Islet of Langerhans (tissue), 1 donor: ENCODE data around the gene UST.
"Not testable (repeated sequence)": the region's sequence is repeated elsewhere in the genome, so short reads cannot be mapped to it uniquely, and the experiment has no call there.

Source experiments
- FAIRE-seq: peaks from one replicate; lab custom pipeline; 2011; peaks lifted over from hg19 to GRCh38; lab: Jason Lieb, UNC

The UST gene

DNA sequence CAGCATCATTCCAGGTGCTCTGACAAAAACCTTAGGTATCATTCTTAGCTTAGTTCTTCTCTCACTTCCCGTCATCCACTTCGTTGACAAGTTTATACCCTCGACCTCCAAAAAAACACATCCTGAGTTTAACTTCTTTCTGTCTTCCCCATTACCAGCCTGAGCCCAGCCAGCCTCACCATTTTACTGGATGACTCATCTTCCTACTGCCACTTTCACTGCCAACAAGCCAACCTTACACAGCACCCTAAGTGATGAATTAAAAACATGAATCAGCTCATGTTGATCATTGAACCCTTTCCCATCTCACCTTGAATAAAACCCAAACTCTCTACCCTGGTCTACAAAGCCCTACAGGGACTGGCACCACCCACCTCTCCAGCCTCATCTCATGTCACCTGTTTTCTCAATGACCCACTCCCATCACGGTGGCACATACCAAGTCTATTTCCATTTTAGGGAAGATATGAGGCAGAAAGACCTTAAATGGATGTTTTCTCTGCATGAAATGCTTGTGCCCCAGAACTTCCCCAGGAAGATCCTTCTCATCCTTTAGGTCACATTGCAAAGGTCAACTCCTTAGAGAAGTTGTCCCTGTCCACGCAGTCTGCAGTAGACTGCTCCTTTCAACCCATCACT, 9.9 kb upstream of the UST start:
- FAIRE-seq = no peak

DNA sequence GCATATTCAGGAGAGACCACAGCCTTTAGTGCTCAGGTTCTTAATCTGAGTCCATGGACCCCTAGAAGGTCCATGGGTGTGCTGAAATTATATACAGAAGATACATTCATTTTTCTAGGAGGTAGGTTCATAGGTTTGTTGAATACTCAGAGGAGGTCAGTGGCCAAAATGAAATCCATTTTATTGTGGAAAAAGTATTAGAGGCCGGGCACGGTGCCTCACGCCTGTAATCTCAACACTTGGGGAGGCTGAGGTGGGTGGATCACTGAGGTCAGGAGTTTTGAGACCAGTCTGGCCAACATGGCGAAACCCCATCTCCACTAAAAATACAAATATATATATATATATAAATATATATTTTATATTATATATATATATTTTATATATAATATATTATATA, 9.0 kb upstream of the UST start:
- no peak for FAIRE-seq

DNA sequence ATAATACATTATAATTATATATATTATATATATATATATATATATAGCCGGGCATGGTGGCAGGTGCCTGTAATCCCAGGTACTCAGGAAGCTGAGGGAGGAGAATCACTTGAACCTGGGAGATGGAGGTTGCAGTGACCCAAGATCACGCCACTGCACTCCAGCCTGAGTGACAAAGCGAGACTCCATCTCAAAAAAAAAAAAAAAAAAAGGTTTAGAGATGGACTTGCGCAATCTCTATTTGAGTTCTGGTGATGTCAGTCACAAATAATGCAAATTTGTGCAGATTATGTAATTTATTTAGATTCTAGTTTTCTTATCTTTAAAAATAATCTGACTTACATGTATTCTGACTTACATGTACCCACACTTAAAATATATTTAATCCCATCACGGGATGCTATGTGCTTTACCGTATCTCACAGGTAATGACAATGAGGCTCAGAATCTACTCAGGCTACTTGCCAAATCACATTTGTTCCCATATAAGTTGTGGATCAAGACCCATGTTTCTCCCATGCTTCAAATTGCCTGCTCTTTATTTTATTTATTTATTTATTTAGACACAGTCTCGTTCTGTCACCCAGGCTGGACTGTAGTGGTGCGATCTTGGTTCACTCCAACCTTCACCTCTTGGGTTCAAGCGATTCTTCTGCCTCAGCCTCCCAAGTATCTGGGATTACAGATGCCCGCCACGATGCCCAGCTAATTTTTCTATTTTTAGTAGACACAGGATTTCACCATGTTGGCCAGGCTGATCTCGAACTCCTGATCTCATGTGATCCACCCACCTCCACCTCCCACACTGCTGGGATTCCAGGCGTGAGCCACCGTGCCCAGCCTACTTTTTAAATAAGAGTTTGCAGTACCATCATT, 7.6 kb upstream of the UST start:
- no peak for FAIRE-seq

DNA sequence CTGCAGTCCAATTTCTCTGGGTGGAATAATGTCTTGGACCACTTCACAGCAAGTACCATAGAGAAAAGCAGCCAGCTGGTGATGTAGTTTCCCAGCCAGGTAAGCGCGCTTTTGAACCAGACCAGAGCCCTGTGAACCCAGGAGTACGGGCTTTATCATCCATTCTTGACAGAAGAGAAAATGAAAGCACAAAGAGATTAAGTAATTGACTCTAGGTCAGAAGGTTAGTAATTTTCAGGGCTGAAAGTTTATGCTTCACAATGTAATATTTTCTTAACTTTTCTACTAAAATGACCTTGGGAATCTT, 7.1 kb upstream of the UST start:
- no peak for FAIRE-seq

DNA sequence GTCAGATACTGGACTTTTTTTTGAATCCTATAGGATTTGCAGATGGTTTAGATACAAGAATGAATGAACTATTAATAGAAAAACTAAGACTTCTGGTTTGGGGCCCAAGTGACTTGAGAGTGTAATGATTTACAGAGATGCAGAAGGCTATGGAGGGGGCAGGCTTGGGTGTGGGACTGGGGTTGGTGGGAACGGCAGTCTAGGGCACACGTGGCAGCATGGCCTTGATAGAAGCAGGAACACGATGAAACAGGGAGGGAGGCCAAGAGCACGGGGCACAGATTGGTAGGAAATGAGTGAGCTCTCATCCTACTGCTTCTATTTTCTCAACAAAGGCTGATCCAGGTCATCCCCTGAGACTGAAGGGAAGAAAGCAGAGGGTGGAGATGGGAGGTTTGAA, 3.4 kb upstream of the UST start:
- FAIRE-seq = no peak

DNA sequence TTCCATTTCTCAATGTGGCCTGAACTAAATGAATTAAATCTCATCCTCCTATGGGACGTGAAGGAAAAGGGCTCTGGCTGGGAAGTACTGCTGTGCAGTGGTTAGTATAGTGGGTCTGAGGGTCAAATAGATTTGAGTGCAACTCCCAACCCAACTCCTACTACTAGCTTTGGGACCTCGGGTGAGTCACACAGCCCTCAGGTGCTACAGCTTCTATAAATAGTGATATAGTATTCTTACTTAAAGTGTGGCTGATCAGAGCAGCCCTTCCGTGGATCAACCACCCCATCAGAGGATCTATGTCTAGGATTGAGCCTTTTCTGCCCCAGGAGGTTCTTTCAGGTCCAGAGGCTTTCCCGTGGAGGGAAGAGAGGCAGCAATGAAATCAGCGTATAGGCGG, 904 bp upstream of the UST start:
- no peak for FAIRE-seq

DNA sequence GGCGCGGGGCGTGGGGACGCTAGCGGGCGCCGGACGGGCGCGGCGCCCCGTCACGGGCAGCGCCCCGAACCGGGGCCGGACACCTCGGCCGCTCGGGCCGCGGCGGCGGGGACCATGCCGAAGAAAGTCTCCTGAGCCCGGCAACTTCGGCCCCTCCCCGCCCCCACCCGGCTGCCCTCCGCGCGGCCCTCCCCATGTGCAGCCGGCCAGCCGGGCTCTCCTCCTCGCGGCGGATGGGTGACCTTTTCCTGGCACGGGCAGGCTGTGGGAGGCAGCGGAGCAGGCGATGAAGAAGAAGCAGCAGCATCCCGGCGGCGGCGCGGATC, 278 bp downstream of the UST start:
- FAIRE-seq = no peak

DNA sequence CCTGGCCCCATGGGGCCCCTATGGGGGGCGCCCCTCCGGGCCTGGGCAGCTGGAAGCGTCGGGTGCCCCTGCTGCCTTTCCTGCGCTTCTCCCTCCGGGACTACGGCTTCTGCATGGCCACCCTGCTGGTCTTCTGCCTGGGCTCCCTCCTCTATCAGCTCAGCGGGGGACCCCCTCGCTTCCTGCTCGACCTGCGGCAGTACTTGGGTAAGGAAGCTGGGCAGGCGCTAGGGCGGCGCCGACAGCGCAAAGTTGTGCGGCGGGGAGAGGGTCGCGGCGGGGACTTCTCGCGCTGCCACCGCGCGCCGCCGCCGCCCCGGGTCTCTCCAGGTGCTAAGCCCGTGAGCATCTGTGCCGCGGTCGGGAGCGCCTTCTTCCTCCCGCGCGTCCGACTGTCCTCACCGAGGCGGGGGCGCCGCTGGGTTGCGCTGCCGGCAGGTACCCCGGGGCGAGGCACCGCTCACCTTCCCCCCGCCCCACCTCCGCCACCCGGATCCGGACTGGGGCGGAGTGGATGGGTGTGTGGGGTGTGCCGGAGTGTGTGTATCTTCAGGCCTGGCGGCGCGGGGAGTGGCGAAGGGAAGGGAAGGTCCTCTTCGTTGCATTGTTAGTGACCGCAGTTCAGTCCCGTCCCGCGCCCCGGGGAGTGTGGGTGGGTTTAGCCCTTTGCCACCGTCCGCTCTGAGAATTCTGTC, 788 bp downstream of the UST start:
- no peak for FAIRE-seq

DNA sequence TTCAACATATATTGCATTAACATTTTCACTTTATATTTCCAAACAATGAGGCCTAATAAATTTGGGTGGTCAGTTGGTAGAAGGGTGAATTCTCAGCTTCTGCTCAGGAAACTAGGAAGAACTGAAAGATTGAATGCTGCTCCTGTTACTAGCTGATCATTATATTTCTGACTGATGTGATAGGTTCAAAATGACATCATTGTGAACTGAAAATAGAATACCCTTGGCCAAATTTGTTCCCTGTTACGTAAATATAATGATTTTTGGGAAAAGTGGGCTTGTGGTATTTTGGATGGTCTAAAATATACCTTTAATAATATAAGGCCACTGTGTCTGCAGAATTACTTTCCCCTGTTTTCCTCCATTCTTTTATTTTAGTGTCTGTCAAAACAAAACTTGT, 2.8 kb downstream of the UST start:
- no peak for FAIRE-seq

DNA sequence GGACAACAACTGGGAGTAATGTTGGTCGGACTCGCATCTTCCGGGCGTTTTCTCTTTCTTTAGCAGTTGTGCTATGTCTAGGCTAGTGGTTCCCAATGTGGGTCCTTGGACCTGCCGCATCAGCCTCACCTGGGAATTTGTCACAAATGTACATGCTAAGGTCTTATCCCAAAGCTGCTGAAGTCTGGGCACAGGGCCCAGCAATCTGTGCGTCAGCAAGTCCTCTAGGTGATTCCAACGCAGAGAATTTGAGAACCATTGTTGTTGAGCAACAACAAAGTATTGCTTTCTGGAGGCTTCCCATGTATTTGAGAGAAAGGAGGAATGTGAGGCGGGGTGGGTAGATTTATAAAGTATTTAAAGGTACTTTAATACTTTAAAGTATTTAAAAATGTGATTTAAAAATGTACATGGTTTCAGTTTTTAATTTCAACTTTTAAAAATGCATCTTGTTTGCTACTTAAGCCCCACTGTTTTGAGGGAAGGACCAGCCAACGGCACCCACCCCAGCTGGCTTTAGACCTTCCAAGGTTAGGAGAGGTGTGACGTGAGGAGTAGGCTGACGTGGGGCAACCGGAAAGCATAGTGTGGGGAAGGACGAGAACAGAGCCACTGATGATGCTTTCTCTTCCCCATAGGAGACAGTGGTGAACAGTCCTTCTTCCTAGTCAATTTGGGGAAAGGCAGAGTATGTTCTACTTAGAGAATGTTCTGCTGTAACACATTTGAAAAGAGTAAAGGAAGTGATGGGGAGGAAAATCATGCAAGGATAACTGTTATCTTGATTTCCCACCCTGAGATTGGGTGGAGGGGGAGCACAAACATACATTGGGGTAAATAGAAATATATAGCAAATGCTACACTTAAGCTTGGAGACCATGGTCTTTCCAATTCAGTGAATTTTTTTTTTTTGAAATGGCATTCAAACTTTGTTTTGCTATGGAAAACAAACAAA, 4.3 kb downstream of the UST start:
- no peak for FAIRE-seq

DNA sequence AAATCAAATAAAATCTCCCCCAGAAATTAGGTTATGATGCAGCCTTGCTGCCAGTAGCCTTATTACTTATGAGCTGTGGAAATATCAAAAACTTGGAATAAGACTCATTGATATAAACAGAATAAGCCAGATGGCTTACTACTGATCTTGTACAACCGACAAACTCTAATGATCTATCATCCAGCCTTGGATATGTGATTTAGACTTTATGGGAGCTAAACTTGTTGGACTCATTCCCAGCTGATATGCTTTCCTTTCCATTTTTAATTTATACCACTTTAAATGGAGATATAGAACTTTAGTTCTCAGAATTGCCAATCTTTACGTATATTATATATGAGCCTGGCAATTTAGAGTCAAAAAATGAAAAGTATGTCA, 5.0 kb downstream of the UST start:
- FAIRE-seq = no peak

DNA sequence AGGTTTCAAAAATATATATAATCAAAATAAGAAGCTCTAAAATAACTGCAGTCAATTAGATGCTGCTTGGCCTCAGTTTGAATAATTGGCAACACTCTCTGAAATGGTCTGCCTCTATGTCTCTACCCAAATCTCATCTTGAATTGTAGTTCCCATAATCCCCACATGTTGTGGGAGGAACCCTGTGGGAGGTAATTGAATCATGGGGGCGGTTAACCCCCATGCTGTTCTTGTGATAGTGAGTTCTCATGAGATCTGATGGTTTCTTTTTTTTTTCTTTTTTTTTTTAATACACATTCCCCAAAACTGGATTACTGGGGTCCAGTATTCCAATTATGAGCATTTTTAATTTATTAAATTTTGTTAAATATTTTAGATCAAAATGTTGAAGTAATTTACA, 8.5 kb downstream of the UST start:
- FAIRE-seq = not testable (repeated sequence)

DNA sequence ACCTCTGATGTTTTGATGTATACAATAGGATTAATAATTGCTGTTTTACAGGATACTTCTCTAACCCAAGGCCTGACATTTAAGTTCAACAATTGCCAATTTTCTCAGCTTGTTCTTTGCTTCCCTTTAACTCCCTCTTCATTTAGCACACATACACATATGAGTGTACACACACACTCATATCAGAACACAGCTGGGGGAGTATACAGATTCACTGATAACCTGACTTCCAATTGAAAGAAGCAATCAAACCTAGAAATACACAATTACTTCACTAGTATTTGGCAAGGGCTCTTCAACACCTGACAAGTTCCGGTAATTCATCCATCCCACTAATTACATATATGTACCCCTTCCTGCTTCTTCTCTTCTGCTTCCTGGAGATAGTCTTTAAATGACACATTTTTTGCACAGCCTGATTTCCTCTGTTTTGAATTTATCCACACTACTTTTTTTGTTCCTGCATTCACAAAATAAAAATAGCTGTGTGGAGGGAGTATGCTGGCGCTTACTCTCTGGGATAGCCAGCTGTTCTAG, 11.2 kb downstream of the UST start:
- no peak for FAIRE-seq

DNA sequence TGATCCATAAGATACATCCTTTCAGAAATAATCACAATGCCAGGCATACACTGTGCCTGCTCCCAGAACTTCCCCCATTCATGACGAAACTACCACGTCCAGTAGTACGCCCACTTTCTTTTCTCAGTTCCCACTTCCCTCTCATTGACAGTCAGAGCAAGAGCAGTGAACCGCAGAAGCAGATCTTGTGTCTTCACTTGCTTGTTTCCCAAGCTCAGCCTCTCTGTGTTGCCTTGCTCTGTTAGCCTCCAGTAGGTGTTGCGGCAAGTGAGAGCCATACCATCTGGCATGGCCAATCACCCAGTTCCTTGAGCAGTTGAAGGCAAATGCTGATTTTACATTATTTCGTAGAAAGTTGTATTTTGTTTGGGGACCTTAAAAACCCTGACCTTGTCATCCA, 11.7 kb downstream of the UST start:
- no peak for FAIRE-seq

DNA sequence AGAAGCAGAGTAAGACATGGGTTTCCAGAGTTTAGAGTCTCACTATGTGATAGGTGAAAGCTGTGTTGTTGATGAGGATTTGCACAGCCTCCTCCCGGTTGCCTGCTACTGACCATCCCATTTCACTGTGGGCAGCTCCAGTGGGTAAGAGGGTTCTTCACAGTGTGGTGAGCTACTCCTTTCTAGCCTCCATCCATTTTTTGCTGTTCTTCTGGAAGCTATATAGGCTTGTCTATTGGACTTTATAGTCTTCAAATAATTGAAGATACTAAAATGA, 13.4 kb downstream of the UST start:
- no peak for FAIRE-seq

DNA sequence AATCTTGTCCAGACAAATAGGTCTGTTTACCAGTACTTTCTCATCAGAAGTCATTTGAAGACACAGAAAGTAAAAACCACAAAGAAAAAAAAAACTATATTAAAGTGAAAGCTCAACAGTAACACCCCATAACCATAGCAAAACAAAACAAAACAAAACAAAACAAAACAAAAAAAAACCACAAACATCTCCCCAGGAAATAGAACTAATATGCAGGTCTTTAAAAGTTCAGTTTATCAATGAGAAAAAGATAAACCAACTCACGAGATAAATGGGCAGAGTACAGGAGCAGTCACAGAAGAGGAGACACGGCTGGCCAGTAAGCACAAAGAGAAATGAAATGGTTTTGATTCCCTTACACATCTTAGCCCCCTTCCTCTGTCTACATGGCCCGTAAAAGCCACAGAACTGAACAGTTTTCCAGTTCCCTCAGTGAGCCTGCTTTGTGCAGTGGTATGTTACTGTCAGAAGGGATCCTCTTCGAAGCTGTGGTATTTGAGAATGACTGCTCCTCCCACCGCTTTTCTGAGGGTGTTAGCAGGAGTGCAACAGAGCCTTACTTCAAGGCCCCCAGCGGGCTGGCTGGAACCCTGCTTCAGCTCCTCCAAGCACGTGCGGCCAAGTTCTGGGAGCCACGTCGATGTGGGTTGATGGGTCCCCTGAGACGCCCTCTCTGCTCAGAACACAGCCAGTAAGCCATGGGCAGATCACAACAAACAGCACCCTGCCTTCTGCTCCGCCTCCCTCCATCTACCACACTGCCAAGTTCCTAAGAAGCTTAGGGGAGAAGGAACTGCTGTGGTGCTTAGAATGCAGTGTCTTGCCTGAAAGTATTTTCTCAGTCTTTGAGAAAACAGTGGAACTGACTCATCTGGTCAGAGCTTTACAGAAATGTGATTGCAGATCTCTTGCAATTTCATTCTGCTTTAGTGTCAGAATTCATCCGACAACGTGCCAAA, 14.0 kb downstream of the UST start:
- no peak for FAIRE-seq

DNA sequence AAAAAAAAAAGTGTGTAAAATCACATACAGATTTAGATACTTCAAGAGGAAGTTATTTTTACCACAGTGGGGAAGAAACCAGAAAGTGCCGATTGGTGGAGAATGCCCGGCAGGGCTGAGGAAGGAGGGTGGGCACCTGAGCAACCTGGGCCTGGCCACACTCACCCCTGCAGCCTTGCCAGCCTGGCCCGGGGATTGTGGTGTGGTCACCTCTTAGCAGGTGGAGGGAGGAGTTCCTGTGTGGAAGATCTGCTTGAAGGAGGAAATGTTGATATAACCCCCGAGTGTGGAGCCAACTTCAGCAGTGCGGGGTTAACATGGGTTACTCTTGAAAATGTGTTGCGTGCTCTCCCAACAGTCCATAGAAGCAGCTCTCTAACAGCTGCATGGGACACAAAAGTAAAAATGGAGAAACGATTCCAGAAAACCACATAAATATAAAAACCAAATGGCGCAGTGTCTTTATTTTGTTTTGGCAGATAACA, 14.7 kb downstream of the UST start:
- no peak for FAIRE-seq

DNA sequence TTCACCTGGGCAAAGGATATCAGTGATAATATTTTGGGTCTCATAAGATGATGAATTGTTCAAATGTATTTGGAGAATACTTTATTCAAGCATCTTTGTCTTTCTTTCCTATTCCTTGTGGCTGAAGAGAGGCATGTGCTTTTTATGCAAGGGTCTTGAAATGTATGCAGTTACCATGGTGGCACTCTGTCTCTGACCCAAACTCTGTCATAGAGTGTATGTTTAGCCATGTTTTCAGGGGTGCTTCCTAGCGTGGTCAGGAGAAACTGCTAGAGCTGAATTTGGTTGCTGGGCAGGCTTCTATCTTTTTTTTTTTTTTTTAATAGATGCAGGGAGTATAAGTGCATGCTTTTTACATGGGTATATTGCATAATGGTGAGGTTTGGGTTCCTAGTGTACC, 15.4 kb downstream of the UST start:
- no peak for FAIRE-seq

DNA sequence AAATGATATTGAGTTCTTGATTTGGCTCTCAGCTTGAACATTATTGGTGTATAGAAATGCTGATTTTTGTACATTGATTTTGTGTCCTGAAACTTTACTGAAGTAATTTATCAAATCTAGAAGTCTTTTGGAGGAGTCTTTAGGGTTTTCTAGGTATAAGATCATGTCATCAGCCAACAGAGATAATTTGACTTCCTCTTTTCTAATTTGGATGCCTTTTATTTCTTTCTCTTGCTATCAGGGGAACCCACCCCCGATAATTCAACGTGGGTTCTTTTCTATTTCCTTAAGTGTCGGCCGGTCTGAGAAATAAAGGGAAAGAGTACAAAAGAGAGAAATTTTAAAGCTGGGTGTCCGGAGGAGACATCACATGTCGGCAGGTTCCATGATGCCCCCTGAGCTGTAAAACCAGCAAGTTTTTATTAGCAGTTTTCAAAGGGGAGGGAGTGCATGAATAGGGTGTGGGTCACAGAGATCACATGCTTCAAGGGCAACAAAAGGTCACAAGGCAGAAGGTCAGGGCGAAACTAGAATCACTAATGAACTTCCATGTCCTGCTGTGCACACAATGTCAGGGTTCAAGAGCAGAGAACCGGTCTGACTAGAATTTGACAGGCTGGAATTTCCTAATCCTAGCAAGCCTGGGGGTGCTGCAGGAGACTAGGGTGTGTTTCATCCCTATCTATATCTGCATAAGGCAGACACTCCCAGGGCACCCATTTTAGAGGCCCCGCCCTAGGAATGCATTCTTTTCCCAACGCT, 17.6 kb downstream of the UST start:
- FAIRE-seq = not testable (repeated sequence)
